ENCODE data around the gene SLC29A1.
"Not testable (repeated sequence)": the region's sequence is repeated elsewhere in the genome, so short reads cannot be mapped to it uniquely, and the experiment has no call there.

SLC29A1 gene

DNA sequence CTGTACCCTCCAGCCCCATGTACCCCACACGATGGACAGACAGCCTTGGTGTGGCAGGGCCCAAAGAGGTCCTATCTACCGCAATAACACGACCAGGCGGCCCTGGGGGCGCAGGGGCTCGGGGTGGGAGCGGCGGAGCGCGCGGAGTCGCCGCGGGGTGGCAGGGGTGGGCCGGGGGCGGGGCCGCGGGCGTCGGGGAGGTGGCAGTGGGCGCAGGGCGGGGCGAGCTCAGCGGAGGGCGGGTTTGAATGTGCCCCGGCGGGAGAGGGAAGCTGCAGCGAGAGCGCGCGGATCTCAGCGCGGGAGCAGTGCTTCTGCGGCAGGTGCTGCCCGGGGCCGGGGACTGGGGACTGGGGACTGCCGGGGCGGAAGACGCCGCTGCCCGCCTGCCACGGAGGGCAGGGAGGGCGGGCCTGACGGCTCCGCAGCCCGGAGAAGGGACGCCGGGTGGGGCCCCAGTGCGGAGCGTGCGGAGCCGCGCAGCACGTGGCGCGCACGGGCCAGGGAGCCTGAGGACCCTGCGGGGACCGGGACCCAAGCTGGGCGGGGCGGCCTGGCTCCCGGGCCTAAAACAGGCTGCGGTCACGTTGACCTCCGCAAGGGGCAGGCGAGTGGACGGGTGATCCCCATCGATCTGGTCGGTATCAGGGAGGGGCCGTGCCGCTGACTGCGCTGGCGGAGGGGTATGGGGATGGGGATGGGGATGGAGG lies at the start of gene SLC29A1:
TSS of gene SLC29A1 (plus strand) at position 277 of the 710 bp plus-strand sequence. CDS start 3,719 bp downstream, outside the sequence.
- peak; percentile 62 to 71 for DNase-seq

GRCh38 chr6:44176130-44176761 lies 47.1 kb upstream of the SLC29A1 start:
- no peak for DNase-seq

- no peak for DNase-seq
Measured at GRCh38 chr6:44176762-44177509, 46.5 kb upstream of the SLC29A1 start.

DNA sequence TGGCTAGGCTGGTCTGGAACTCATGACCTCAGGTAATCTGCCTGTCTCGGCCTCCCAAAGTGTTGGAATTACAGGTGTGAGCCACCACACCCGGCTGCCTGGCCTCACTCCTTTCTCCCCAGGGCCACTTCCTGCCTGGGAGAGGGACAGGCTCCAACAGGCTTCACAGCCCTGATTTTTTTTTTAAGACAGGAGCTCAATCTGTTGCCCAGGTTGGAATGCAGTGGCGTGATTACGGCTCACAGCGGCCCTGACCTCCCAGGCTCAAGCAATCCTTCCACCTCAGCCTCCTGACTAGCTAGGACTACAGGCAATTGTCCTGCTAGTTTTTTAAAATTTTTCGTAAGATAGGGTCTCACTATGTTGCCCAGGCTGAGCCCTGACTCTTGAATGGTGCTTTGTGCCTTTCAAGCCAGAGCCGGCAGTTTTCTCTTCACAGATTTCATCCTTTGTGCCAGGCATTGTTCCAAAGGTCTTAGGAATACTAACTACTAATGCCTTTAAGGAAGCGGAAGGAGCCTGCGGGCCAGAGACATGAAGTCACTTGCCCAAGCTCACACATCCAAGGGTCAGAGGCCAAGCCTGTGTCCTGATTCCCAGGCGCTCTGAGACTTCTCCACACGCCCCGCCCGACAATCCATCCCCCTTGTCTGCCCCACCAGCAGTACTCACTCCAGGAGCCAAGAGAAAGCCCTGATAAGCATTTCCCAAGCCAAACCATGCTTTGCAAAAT lies 45.5 kb upstream of the SLC29A1 start:
- no peak for DNase-seq

DNA sequence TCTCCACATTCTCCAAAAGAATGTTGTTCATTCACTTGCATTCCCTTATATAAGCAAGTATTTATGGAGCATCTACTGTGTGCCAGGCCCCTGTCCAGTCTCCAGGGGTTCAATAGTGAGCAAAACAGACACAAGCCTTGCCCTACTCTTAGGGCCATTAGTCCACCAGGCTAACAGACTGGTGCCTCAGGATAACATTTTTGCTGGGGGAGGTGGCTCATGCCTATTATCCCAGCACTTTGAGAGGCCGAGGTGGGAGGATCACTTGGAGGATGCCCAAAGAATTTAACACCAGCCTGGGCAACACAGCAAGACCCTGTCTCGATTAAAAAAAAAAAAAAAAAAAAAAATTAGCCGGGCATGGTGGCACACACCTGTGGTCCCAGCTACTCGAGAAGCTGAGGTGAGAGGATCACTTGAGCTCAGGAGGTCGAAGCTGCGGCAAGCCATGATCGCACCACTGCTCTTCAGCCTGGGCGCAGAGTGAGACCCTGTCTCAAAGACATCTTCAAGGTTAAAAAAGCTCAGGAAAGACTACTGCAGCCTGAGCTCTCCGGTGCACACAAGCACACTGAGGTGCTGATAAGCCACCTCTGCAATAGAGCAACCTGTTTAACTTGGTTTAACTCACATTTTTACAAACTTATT lies 44.8 kb upstream of the SLC29A1 start:
- no peak for DNase-seq

GRCh38 chr6:44179072-44179536 lies 44.3 kb upstream of the SLC29A1 start:
- no peak for DNase-seq

GRCh38 chr6:44179648-44180047 lies 43.7 kb upstream of the SLC29A1 start:
- no peak for DNase-seq

DNA sequence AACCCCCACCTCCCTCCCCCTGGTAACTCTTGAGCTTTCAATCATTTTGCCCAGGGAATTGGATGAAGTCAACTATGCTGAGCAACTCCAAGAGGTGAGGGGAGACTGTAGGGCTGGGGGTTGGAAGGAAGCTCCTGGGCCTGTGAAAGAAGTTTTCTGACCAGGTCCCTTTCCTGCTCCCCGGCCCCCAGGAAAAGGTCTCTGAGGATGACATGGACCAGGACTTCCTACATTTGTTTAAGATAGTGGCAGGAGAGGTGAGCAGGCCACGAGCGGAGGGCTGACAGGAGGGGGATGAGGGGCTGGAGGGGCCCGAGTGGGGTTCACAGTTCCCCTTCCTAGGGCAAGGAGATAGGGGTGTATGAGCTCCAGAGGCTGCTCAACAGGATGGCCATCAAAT lies 43.0 kb upstream of the SLC29A1 start:
- no peak for DNase-seq

DNA sequence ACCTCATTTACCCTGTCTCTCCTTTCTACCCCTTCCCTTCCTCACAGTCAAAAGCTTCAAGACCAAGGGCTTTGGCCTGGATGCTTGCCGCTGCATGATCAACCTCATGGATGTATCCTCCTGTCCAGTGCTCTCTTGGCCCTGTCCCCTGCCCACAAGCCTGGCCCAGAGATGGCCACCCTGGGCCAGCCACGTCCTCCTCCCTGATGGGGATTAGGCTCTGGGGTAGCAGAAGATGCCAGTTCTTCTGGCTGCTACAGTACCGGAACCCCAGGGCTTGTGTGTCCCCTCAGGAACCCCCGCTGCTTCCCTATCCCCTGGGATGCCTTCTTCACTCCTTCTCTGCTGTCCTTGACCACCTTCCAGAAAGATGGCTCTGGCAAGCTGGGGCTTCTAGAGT lies 42.5 kb upstream of the SLC29A1 start:
- DNase-seq: no peak

- not testable (repeated sequence) for DNase-seq
Measured at GRCh38 chr6:44181784-44182183, 41.6 kb upstream of the SLC29A1 start.

DNA sequence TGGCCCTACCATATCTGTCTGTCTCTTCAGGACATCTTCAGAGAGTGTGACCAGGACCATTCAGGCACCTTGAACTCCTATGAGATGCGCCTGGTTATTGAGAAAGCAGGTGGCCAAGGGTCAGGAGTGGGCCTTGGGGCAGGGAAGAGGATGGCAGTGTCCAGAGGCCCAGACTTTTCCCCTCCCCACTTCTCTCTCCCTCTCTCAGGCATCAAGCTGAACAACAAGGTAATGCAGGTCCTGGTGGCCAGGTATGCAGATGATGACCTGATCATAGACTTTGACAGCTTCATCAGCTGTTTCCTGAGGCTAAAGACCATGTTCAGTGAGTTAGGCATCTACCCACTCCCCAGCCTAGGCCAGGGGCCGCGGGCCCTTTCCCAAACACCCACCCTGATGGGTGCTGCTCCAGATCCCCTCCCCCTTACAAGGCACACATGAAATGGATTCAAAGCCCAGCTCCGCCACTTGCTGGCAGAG lies 40.4 kb upstream of the SLC29A1 start:
- DNase-seq: no peak

GRCh38 chr6:44183783-44184182 lies 39.6 kb upstream of the SLC29A1 start:
- no peak for DNase-seq

DNA sequence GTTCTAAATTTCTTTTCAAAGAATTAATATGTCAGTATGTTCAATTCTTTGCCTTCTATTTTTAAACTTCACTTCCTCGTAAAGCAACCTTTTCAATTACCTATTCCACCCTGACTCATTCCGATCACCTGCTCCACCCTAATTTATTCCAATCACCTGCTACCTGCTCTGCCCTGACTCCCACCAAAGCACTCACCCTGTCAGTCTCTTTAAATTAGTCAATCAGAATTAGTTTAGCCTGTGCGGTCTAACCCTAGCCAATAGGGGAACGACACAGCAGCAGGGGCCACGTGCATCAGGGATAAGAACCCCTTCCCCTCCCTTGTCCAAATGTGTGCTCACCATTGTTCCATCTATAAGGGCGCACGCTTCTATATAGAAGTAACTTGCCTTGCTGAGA lies 38.0 kb upstream of the SLC29A1 start:
- not testable (repeated sequence) for DNase-seq

GRCh38 chr6:44185953-44186634 lies 37.3 kb upstream of the SLC29A1 start:
- DNase-seq: no peak

- no peak for DNase-seq
Measured at GRCh38 chr6:44186635-44187025, 36.8 kb upstream of the SLC29A1 start.

DNA sequence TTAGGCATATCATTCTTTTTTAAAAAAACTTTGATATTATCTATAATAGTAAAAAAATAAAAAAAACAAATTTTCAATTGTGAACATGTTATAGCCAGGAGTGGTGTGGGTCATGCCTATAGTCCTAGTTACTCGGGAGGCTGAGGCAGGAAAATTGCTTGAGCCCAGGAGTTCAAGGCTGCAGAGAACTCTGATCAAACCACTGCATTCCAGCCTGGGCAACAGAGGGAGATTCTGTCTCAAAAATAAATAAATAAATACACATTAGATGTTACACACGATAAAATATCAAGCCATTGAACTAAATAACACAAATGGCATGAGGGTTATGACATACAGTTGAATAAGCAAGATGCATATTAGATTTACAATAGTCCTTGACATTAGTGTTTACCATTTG lies 34.6 kb upstream of the SLC29A1 start:
- no peak for DNase-seq

DNA sequence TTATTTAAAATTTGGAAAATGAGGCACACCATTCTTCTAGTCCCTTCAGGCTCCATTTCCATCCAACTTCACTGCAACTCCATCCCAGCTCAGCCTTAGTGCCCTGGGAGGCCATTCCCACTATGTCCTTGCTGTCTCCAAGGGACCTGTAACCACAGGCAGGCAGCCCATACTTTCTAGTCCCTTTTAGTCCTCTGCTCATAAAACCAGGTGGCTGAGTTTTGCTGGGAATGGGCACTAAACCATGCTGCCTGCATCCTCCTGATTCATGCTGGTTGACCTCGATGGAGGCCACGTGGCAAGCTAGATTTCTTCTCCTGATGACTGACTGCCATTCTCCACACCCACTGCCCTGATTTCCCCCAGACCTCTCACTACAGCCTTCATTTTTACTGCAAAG lies 34.1 kb upstream of the SLC29A1 start:
- no peak for DNase-seq

GRCh38 chr6:44190715-44191114 lies 32.7 kb upstream of the SLC29A1 start:
- no peak for DNase-seq

GRCh38 chr6:44192428-44193041 lies 30.9 kb upstream of the SLC29A1 start:
- no peak for DNase-seq

DNA sequence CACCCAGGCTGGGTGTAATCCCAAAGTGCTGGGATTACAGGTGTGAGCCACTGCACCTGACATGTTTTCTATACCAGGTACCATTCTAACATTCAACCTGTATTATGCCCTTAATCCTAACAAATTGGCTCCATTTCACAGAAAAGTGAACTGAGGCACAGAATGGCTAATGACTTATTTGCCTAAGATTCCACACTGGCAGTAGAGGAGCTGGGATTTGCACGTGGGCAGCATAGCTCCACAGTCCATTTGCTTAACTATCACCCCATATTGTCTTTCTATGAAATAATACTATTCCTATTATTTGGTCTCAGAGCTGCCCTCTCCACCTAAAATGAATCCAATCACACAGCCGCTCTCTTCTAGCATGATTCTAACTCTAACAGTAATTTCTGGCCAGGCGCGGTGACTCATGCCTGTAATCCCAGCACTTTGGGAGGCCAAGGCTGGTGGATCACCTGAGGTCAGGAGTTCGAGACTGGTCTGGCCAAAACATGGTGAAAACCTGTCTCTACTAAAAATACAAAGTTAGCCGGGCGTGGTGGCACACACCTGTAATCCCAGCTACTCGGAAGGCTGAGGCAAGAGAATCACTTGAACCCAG lies 30.0 kb upstream of the SLC29A1 start:
- no peak for DNase-seq

DNA sequence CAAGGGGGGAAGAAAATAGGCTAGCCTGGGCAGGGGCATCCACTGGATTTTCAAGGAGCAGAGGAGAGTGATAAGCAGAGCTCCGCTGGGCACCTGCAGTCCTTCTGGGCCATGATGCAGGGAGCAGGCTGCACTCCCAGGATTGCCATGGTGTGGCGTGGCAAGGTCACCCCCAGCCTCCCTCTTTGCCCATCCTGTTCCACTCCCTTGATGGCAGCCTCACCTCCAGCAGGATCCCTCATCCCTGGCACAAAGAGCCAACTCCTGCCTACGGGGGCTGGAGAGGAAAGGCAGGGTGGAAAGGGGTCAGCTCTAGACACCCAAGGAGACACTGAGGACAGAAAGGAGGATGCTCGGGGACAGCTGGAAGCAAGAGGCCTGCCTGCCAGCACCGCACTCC lies 29.1 kb upstream of the SLC29A1 start:
- DNase-seq: no peak
